Parathyroid adenoma (tissue), 2 donors: Measurements from ENCODE around the gene PROM1.

Experiments
- H2AFZ ChIP-seq: fragments of 300-600 bp; sonication (generic); one replicate; pipeline ENCODE4 v1.7.0; 2017; ENCODE audit warnings: antibody characterized with exemption, mild to moderate bottlenecking
- H3K27ac ChIP-seq: fragments of 300-600 bp; sonication (generic); one replicate; pipeline ENCODE4 v1.7.0; 2017
- H3K27me3 ChIP-seq: fragments of 300-600 bp; sonication (generic); one replicate; pipeline ENCODE4 v1.7.0; 2017; ENCODE audit warnings: low read length; ENCODE audit not compliant: control insufficient read depth, insufficient read depth
- H3K36me3 ChIP-seq: fragments of 300-600 bp; sonication (generic); one replicate; pipeline ENCODE4 v1.7.0; 2017; ENCODE audit warnings: low read length; ENCODE audit not compliant: control insufficient read depth, insufficient read depth
- H3K4me1 ChIP-seq: fragments of 300-600 bp; sonication (generic); one replicate; pipeline ENCODE4 v1.7.0; 2017; ENCODE audit warnings: control low read depth
- H3K4me2 ChIP-seq: fragments of 300-600 bp; sonication (generic); one replicate; pipeline ENCODE4 v1.7.0; 2017; ENCODE audit warnings: low read length
- H3K4me3 ChIP-seq: fragments of 300-600 bp; sonication (generic); one replicate; pipeline ENCODE4 v1.7.0; 2017; ENCODE audit warnings: low read depth, low read length
- H3K79me2 ChIP-seq: fragments of 300-600 bp; sonication (generic); one replicate; pipeline ENCODE4 v1.7.0; 2017; ENCODE audit warnings: control low read depth
- H3K9ac ChIP-seq: fragments of 300-600 bp; sonication (generic); one replicate; pipeline ENCODE4 v1.7.0; 2017; ENCODE audit warnings: mild to moderate bottlenecking
- H3K9me3 ChIP-seq: fragments of 300-600 bp; sonication (generic); one replicate; pipeline ENCODE4 v1.7.0; 2017; ENCODE audit warnings: low read length; ENCODE audit not compliant: control insufficient read depth
- TF ChIP-seq, protein P1 (sequence below): fragments of 300-600 bp; sonication (generic); IDR thresholded peaks from one replicate; pipeline ENCODE4 v1.7.0; 2017; ENCODE audit warnings: antibody characterized with exemption, mild to moderate bottlenecking
- donor health status: primary hyperparathyroidism.

Gene PROM1

GRCh38 chr4:16116493-16116990 lies 32.7 kb upstream of the PROM1 start:
- H2AFZ ChIP-seq: no peak overlapping the region
- H3K4me2 ChIP-seq: no peak overlapping the region
- TF ChIP-seq, protein P1, sequence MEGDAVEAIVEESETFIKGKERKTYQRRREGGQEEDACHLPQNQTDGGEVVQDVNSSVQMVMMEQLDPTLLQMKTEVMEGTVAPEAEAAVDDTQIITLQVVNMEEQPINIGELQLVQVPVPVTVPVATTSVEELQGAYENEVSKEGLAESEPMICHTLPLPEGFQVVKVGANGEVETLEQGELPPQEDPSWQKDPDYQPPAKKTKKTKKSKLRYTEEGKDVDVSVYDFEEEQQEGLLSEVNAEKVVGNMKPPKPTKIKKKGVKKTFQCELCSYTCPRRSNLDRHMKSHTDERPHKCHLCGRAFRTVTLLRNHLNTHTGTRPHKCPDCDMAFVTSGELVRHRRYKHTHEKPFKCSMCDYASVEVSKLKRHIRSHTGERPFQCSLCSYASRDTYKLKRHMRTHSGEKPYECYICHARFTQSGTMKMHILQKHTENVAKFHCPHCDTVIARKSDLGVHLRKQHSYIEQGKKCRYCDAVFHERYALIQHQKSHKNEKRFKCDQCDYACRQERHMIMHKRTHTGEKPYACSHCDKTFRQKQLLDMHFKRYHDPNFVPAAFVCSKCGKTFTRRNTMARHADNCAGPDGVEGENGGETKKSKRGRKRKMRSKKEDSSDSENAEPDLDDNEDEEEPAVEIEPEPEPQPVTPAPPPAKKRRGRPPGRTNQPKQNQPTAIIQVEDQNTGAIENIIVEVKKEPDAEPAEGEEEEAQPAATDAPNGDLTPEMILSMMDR: no peak
- H3K4me3 ChIP-seq: no peak overlapping the region
- no peaks in the 10 kb centered on the region for H3K4me1 ChIP-seq
- H3K36me3 ChIP-seq: no peaks in the 10 kb centered on the region
- H3K9ac ChIP-seq: no peak overlapping the region
- no peaks in the 10 kb centered on the region for H3K9me3 ChIP-seq
- H3K27ac ChIP-seq: no peak overlapping the region
- no peaks in the 10 kb centered on the region for H3K79me2 ChIP-seq
- no peaks in the 10 kb centered on the region for H3K27me3 ChIP-seq

DNA sequence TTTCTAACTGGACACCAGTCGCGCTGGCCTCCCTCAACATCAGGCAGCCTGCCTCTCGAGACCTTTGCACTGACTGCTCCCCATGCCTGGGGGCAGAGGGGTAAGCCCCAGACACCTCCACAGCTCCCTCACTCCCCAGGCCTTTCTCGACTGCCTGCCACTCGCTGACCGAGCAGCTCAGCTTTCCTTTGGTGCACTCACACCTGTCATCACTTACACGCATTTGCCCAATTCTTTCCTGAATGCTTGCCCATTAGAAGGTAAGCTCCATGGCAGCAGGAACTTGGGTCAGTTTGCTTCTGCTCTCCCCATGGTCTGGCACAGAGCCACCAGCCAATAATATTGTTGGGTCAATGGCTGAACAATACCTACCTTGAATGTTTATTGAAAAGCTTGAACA lies 32.2 kb upstream of the PROM1 start:
- Histone ChIP-seq H3K9me3 (no peaks in the 10 kb centered on the region), H3K4me3 (no peak overlapping the region), H3K4me1 (no peaks in the 10 kb centered on the region), H3K79me2 (no peaks in the 10 kb centered on the region), H3K27ac (no peak overlapping the region), H3K9ac (no peak overlapping the region), H2AFZ (no peak overlapping the region), H3K27me3 (no peaks in the 10 kb centered on the region), H3K36me3 (no peaks in the 10 kb centered on the region), H3K4me2 (no peak overlapping the region)
- TF ChIP-seq, protein P1: no peak

- TF ChIP-seq, protein P1: no peak
- no peak overlapping the region for H3K4me3 ChIP-seq
- H3K79me2 ChIP-seq: no peaks in the 10 kb centered on the region
- H2AFZ ChIP-seq: no peak overlapping the region
- no peak overlapping the region for H3K9ac ChIP-seq
- H3K27me3 ChIP-seq: no peaks in the 10 kb centered on the region
- no peaks in the 10 kb centered on the region for H3K4me1 ChIP-seq
- H3K36me3 ChIP-seq: no peaks in the 10 kb centered on the region
- H3K27ac ChIP-seq: no peak overlapping the region
- H3K4me2 ChIP-seq: no peak overlapping the region
- H3K9me3 ChIP-seq: no peaks in the 10 kb centered on the region
Observed at GRCh38 chr4:16114546-16114945, 30.7 kb upstream of the PROM1 start.

- no peaks in the 10 kb centered on the region for H3K9me3 ChIP-seq
- H3K9ac ChIP-seq: no peak overlapping the region
- no peak overlapping the region for H3K4me2 ChIP-seq
- no peaks in the 10 kb centered on the region for H3K36me3 ChIP-seq
- no peaks in the 10 kb centered on the region for H3K4me1 ChIP-seq
- TF ChIP-seq, protein P1: no peak
- no peak overlapping the region for H2AFZ ChIP-seq
- H3K4me3 ChIP-seq: no peak overlapping the region
- H3K27ac ChIP-seq: no peak overlapping the region
- H3K79me2 ChIP-seq: no peaks in the 10 kb centered on the region
- H3K27me3 ChIP-seq: no peaks in the 10 kb centered on the region
Observed at GRCh38 chr4:16113741-16114140, 29.9 kb upstream of the PROM1 start.

- H3K27me3 ChIP-seq: no peaks in the 10 kb centered on the region
- no peaks in the 10 kb centered on the region for H3K4me1 ChIP-seq
- H3K9ac ChIP-seq: no peak overlapping the region
- no peak overlapping the region for H2AFZ ChIP-seq
- H3K4me2 ChIP-seq: no peak overlapping the region
- H3K79me2 ChIP-seq: no peaks in the 10 kb centered on the region
- H3K4me3 ChIP-seq: no peak overlapping the region
- no peaks in the 10 kb centered on the region for H3K36me3 ChIP-seq
- no peaks in the 10 kb centered on the region for H3K9me3 ChIP-seq
- TF ChIP-seq, protein P1: no peak
- H3K27ac ChIP-seq: no peak overlapping the region
Observed at GRCh38 chr4:16111533-16111932, 27.7 kb upstream of the PROM1 start.
